NCI-H1105 treated with DMSO at 0.1 percent for 48 hours (cell line): ENCODE measurements around the gene SPSB3.

Source experiments
- DNase-seq: peaks from one replicate; lab custom pipeline; 2025; lab: John Stamatoyannopoulos, UW

The SPSB3 gene

DNA sequence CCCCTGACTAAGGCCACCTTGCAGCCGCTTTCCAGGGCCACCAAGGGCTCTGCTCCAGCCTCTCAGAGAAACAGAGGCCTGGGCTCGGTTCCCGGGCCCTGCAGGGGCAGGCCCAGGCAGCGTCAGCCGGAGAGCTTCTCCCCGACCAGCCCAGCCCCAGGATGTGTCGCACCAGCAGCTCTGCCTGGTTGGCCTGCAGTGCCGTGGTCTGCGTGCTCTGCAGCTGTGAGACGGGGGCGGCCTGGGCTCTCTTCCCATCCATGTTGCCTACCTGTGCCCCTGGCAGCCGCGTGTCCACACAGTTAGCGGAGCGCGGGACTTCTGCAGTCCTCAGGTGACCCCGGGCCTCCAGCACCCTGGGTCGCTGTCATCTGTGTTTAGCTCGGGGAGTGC lies 6.3 kb upstream of the SPSB3 start:
- no peak for DNase-seq

DNA sequence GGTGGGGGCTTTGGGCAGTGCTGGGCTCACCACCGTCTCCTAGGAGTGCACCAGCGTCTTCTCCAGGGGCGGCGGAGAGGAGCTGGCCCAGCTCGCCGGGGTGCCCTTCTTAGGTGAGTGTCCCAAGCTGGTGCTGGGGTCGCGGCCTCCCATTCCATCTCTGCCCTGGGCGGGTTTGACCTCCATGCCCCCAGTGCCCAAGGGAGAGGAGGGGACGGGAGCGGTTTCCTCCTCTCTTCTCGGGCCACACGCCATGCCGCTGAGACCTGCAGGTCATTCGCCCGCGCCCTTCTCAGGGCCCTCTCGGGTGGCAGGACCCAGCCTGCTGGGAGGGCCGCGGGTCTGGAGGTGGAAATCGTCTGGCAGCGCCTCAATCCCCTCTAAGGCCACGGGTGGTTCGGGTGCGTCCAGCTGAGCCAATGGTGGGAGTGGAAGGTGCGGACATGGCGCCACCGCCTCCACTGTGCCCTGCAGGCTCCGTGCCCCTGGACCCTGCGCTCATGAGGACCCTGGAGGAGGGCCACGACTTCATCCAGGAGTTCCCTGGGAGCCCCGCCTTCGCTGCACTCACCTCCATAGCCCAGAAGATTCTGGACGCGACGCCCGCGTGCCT lies 5.8 kb upstream of the SPSB3 start:
- DNase-seq, result no peak

DNA sequence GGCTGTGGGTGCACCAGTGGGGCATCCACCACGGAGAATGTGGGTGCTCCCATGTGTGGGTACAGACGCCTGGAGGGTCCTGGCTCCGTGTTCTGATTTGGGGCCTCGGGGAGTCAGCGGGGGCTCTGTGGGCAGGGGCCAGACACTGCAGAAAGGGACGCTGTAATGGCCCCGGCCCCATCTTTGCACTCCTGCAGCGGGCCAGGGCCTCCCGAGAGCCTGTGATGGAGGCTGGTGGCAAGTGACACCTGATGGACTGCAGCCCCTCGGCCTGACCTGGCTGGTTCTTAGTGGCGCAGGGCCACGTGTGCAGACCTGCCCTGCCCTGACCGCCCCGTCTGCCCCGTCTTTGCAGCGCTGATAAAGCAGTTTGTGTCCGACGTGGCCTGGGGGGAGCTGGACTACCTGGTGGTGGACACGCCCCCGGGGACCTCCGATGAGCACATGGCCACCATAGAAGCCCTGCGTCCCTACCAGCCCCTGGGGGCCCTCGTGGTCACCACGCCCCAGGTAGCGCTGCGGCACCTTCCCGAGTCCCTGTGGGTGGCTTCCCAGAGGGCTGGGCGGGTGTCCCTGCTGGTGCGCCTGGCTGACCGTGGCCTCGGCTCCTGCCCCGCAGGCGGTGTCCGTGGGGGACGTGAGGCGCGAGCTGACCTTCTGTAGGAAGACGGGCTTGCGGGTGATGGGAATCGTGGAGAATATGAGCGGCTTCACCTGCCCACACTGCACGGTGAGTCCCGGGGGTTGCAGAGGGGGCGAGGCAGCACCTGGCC lies 5.1 kb upstream of the SPSB3 start:
- no peak for DNase-seq

DNA sequence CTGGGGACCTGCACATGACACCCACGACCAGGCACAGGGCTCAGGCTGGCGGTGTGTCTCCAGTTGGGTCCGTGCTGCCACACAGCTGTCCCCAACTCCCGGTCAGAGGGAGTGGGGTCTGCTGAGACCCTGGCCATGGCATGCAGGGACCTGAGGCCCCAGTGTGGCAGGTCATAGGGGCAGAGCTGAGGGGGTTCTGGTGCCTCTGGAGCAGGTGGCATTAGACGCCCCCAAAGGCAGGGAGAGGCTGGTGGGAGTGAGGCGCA lies 4.6 kb upstream of the SPSB3 start:
- no peak for DNase-seq

DNA sequence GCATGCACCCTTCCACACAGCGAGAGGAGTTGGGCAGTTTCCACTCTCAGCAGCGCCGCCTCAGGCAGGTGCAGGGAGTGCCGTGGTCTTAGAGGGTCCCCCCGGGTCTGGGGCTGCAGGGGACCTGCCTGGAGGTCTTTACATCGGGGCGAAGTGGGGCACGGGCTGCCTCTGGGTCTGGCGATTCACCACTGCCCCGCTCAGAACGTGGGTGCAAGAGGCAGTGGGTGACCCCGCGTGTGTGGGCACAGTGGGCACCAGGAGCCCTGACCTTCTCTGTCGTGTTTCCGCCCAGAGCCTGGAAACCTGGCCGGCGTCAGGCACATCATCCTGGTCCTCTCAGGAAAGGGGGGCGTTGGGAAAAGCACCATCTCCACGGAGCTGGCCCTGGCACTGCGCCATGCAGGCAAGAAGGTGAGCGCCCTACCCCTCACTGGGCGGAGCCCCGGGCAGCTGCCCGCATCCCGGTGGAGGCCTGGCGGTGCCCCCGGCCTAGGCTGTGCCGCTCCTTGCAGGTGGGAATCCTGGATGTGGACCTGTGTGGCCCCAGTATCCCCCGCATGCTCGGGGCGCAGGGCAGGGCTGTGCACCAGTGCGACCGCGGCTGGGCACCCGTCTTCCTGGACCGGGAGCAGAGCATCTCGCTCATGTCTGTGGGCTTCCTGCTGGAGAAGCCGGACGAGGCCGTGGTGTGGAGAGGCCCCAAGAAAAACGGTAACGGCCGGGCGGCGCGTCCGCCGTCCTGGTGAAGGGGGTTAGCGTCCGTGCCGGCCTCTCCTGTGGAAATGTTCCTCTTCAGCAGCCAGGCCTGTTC lies 4.1 kb upstream of the SPSB3 start:
- DNase-seq, result no peak

DNA sequence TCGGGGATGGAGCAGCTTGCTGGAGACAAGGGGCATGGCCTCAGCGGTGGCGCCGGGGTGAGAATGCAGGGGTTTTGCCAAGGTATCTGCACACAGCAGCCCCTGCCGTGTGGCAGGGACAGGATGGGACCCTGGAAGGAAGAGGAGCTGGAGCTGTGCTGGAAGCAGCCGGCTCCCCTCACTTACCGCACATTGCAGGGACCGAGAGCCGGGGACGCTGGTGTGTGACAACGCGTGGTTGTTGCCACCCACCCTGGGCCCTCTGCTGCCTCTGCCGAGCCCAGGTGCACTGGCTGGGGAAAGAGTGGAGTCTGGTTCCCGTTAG lies 3.4 kb upstream of the SPSB3 start:
- no peak for DNase-seq

DNA sequence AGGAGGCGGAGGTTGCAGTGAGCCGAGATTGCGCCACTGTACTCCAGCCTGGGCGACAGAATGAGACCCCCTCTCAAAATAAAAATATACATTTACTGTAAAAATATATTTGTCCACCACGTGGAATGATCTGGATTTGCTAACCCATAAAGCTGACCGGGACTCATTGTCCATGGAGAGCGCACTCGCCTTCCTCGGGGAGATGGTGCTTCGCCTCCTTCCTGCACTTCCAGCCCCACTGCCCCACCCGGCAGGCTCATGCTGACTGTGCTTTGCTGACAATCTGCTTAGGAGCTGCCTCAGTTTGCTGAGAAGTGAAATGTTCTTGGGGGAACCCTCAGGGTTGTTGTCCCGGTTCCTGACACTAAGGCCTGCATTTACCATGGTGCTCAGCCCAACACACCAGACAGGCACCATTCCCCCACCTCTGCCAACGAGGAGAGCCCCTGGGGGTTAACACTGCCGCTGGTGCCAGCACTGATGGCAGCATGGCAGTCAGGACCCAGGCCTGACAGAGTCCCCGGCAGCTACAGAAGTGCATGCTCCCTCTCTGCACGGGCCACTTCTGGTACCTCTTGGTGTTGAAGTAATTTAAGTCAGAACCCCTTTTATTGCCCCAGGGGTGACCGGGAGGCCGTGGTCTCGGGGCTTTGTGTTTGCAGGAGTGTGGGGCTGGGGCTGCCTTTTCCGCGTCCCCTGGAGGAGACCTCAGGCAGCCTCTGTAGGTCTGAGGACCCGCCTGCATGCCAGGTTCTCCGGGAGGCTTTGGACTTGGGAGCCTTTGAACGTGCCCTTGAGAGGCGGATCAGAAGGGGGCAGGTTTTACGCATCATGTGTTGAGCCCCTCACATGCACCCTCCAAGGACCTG lies 2.8 kb upstream of the SPSB3 start:
- no peak for DNase-seq

DNA sequence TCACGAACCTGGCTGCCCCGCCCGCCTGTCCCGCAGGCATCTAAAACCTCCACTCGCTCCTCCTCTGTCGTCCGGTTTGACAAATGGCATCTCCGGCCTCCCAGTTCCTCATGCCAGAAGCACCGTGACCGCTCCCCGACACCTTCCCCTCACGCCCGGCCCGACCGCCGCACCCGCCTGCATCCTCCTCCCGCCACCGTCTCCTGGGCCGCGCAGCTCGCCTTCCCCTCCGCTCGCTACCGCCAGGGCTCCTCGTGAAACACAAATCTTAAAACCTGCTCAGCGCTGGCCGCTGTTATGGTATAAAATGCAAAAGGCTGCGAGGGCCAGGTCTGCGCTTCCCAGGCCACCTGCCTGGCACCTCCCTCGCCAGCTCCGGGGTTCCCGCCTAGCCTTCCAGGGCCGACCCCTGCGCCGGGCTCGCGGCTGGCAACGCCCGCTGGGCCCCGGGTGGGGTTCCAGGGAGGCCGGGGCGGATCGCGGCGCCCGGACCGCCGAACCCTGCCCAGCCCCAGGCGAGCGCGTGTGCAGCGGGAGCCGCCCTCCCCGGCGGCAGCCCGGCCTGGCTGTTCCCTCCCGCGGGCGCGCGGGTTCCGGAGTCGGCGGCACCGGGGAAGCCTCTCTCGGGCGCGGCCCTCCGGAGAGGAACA lies 488 bp downstream of the SPSB3 start:
- no peak for DNase-seq

DNA sequence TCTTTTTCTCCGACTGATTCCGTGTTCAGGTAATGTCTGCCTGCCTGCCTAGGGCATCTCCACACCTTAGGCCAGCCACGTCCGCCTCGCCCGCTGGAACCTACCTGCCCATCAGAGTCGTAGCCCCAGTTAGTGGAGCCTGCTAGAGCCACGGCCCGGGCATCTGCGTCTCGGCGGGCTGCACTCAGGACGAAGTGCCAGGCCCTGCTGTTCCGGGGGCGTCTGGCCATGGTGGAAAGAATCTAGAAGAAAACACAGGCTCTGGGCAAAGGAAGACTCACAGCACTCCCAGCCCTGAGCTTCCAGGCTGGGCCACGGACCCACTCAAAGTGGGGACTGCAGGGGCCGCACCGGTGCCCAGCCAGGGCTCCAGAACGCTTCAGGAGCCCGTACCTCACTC lies 1.1 kb downstream of the SPSB3 start:
- DNase-seq, result no peak

DNA sequence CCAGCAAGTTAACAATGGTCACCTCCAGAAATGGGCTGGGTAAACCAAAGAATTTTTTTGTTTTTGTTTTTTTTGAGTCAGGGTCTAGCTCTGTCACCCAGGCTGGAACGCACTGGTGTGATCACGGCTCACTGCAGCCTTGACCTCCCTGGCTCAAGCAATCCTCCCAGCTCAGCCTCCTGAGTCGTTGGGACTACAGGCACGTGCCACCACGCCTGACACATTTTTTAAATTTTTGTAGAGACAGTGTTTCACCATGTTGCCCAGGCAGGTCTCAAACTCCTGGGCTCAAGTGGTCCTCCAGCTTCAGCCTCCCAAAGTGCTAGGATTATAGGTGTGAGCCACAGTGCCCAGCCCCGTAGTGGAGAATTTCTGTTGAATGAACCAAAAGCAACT lies 1.7 kb downstream of the SPSB3 start:
- DNase-seq, result no peak

DNA sequence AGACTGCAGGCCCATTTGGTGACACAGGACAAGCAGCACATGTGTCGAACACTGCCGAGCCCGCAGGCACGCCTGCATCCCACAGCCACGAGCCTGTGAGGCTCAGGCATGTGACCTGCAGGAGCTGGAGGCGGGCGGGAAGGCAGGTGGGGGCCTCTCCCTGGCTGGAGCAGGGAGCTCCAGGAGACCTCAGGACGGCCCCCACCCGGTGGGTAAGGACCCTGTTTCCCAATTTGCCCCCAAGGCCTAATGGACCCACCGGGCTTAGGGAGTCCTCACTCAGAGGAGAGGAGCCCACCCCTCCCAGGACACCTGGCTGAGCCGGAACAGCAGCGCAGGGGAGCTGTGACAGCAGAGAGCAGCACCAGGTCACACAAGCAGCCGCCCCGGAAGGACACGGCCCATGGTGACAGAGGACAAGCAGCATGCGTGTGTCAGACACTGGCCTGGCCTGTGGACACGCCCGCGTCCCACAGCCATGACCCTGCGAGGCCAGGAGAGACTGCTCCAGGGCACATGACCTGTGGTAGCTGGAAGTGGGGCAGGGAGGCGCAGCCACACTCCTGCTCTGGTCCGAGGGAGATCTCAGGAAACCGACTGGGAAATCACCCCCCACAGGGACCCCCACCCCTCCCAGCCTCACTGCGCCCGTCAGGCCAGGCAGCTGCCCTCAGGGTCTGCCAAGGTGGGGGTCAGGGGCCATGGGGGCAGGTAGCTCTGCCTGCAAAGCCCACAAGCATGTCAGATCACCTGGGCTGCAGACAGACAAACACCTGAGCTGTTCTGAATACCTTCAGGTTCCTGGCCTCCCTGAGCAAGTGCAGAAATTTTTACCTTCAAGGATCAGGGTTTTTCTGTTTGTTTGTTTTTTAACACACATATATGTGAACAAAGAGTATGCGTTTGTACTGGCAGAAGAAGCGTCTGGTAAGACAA lies 2.4 kb downstream of the SPSB3 start:
- no peak for DNase-seq

DNA sequence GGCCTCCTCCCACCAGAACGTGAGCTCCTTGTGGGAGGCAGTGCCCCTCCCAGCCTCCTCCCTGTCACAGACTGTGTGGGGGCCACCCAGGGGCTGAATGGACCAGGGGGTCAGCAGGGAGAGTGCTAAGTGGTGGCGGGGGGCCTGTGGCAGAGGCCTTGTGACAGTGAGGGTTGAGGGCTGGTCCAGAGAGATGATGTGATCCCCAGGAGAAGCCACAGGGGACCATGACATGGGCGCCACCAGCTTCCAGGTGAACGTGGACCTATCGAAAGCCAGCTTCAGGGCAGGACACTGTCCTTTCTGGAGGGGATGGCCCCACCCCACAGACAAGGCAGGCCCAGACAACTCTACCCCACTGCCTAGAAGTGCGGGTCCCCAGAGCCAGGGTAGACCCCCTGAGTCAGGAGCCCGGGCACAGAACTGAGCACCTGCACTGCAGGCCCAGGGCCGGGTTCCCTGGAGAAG lies 3.1 kb downstream of the SPSB3 start:
- DNase-seq, result no peak

DNA sequence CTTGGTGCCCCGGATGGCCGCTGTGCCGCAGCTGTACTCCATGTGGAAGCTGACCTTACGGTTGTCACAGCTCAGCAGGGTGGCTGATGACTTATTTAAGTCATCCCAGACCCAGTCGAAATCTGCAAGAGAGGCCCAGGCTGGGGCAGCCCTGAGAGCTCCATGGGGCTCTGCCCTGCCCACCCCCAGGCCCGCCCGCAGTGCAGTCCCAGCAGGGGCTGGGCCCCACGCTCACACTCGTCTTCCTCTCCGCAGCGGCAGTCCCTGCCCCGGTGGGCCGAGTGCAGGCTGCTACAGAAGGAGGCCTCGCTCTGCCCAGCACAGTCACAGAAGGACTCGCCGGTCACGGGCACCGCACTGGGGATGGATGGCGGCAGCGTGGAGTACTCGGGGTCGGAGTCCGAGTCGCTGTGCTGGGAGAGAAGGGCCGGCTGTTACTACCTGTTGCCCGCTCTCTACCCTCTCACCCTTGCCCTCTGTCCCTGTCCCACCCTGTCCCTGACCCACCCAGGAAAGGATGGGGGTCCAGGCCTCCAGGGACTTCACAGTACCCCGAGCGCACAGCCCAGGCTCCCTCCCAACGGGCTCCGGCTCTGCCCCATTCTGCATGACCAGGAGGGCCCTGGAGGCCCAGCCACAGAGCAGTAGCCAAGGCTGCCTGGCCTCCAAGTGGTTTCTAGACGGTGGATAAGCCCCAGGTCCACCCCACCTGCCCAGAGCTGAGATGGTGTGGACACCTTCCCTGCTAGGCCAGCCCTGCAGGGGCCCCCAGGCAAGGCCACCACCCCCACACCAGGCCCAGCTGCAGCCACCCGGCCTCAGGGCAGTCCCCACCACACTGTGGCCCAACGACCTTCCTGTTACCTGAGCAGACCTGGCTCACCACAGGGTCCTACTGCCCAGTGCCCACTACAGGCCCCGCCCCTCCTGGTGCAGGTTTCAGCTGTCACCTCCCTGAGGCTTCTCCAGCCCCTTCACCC lies 3.9 kb downstream of the SPSB3 start:
- DNase-seq, result no peak

DNA sequence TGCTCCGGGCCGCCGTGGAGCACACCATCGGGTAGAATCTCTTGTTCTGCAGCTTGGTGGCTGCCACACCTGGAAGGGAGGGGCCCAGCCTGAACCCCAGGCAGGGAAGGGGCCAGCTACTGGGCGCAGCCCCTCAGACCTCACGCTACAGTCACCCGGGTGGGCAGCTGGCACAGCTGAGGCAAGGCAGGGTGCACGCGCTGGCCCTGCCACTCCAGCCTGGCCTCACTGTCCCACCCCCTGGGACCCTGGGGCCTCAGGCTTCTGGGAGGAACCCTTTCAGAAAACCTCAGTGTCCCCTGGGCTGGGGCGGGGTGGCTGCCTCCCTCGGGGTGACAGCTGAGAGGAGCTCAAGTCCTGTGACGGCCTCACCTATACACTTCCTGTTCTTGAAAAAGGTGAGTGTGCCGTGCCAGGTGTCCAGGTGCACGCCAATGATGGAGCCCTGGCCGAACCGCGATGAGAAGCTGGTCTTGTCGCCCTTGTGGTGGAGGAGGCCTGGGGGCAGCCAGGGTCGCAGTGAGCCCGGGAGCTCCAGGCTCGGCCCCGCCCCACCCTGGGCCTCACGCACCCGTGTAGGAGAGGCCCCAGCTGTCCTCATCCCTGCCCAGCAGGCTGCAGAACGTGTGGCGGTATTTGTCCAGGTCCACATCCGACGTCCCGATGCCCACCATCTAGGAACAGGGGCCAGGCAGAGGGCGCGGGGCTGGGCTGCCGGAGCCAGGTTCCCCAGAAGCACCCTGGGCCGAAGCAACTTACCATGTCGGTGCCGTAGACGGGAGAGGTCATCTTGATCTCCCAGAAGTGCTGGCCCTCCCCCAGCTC lies 4.8 kb downstream of the SPSB3 start:
- no peak for DNase-seq

DNA sequence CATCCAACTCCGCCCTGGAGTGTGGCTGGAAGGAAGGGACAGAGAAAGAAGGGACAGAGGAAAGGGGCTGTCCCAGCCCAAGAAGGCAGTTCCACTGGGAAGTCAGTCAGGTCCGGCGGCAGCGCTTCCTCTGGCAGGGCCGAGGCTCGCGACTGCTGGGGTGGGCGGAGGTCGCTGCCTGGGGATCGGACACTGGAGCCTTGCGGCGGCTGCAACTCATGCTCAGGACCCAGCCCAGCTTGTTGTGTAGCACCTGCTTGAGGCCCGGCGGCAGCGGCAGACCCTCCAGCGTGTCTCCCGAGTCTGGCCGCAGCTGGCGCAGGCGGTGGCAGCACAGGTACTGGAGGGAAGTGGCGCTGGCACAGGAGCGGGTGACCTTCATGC lies 5.4 kb downstream of the SPSB3 start:
- DNase-seq, result no peak

DNA sequence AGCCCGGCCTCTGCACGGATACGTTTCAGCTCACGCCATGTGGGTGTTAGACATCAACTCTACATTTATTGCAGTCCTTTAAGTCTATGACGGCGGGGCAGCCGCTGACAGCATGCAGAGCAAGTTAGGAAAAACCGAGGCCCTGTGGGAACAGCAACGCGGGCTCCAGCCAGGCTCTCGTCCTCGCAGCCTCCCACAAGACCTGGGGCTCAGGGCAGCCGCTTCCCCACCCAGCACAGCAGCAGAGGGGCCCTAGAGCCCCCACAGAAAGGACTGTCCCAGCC lies 5.8 kb downstream of the SPSB3 start:
- DNase-seq, result no peak

DNA sequence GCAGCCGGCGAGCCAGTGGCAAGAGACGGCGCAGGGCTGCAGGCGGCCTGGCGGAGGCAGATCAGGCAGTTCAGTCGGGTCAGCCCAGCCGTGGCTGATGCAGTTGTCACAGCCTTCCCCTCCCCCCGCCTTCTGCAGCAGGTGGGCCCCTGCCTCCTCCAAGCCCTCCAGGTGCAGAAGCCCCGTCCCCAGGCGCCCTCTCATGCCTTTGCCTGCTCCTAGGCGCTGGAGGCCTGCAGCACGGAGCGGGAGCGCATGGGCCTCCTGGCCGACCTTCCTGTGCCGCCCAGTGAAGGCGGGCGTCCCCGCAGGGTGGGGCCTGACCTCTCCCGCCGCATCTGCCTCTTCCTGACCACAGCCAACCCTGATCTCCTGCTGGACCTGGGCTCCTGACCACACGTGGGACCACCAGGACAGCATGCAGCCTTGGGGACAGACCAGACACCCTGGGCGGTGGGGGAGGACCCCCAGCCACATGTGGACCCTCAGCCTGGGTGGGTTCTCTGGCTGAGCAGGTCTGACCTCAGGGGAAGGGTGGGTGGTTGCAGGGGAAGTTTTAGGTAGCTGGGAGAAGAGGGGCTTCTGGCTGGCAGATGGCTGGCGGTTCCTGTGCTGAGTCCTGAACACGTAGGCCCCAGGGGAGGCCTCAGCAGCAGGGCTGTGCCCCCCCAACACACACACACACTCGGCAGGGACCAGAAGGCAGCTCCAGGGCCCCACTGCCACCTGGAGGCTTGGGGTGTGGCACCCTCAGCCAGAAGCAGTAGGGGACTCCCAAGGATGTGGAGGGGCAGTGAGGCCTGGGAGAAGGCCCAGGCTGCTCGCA lies 6.3 kb downstream of the SPSB3 start:
- no peak for DNase-seq
